HUES6 (cell line): ENCODE measurements around the gene RASSF10.

Source experiments
- H3K27ac ChIP-seq: 2 replicates; pipeline ENCODE4 v1.7.0; 2013; ENCODE audit warnings: low read depth, mild to moderate bottlenecking, low read length, inconsistent platforms
- H3K27me3 ChIP-seq: 2 replicates; pipeline ENCODE4 v1.6.1; 2013; ENCODE audit warnings: low read length; ENCODE audit not compliant: control insufficient read depth, insufficient read depth
- H3K36me3 ChIP-seq: 2 replicates; pipeline ENCODE4 v1.6.1; 2013; ENCODE audit warnings: low read length; ENCODE audit not compliant: control insufficient read depth, insufficient read depth
- H3K4me1 ChIP-seq: 2 replicates; pipeline ENCODE4 v1.6.1; 2013; ENCODE audit warnings: low read length; ENCODE audit not compliant: control insufficient read depth, insufficient read depth
- H3K4me3 ChIP-seq: 2 replicates; pipeline ENCODE4 v1.5.1; 2013; ENCODE audit warnings: low read depth, low read length
- H3K9ac ChIP-seq: one replicate; pipeline ENCODE4 v1.6.1; 2013; ENCODE audit warnings: mild to moderate bottlenecking, low read length
- H3K9me3 ChIP-seq: 2 replicates; pipeline ENCODE4 v1.6.1; 2013; ENCODE audit warnings: low read depth, low read length; ENCODE audit not compliant: control insufficient read depth, insufficient read depth

The RASSF10 gene

DNA sequence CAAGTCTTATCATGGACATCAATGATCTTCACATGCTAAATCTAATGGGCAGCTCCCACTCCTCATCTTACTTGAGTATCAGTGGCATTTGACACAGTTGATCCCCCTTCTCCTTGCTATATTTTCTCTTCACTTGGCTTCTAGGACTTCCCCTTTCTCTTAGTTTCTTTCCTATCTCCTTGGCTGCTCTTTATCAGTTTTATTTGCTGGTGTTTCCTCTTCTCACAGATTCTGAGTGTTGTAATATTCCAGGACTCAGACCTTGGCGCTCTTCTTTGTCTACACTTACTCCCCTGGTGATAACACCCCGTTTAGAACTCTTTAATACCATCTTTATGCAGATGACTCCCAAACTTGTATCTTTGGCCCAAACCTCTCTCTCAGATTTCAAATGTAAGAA lies 33.9 kb upstream of the RASSF10 start:
- Histone ChIP-seq H3K4me3 (no peak overlapping the region), H3K36me3 (no peaks in the 10 kb centered on the region), H3K9ac (no peak overlapping the region), H3K4me1 (peaks cover 2% of the 10 kb centered on the region), H3K9me3 (no peaks in the 10 kb centered on the region), H3K27ac (no peak overlapping the region), H3K27me3 (no peaks in the 10 kb centered on the region)

GRCh38 chr11:12979928-12980689 lies 29.0 kb upstream of the RASSF10 start:
- H3K27ac ChIP-seq, result no peak overlapping the region
- no peaks in the 10 kb centered on the region for H3K27me3 ChIP-seq
- H3K36me3 ChIP-seq, result no peaks in the 10 kb centered on the region
- peaks cover 6% of the 10 kb centered on the region for H3K4me1 ChIP-seq
- H3K9me3 ChIP-seq, result no peaks in the 10 kb centered on the region
- H3K4me3 ChIP-seq, result no peak overlapping the region
- H3K9ac ChIP-seq, result no peak overlapping the region

DNA sequence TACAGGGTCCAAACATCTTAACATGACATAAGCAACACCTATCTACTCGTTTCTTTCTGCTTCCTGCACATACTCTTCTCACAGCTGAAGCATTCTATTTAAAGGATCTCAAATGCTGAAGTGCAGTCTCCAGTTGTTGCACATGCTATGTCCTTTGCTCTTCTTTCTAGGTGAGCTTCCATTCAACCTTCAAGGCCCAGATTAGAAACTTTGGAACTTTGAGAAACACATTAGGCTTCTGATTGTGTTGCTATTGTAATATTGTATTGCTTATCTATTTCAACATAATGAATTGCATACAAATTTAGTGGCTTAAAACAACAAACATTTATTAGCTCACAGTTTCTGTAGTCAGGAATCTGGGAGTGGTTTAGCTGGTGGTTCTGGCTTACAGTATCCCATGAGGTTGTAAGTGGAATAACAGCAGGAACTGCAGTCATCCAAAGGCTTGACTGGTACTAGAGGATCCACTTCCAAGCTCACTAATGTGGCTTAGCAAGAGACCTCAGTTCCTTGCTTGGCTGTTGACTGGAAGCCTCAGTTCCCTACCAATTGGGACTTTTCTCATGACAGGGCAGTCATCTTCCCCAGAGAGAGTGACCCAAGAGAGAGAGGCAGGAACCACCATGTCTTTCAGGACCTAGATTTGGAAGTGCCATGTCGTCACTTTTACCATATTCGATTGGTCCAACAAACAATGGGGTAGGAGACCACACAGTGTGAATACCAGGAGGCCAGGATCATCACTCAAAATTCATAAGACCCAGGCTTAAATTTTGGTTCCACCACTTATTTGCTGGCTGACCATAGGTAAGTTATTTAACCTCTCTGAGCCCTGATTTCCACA lies 27.2 kb upstream of the RASSF10 start:
- no peak overlapping the region for H3K4me3 ChIP-seq
- H3K4me1 ChIP-seq, result peaks cover 6% of the 10 kb centered on the region
- no peaks in the 10 kb centered on the region for H3K9me3 ChIP-seq
- no peaks in the 10 kb centered on the region for H3K27me3 ChIP-seq
- H3K27ac ChIP-seq, result no peak overlapping the region
- no peak overlapping the region for H3K9ac ChIP-seq
- H3K36me3 ChIP-seq, result no peaks in the 10 kb centered on the region

GRCh38 chr11:12983336-12983735 lies 25.8 kb upstream of the RASSF10 start:
- Histone ChIP-seq H3K27me3 (no peaks in the 10 kb centered on the region), H3K9me3 (no peaks in the 10 kb centered on the region), H3K9ac (no peak overlapping the region), H3K27ac (no peak overlapping the region), H3K4me3 (no peak overlapping the region), H3K4me1 (peaks cover 6% of the 10 kb centered on the region), H3K36me3 (no peaks in the 10 kb centered on the region)

- no peaks in the 10 kb centered on the region for H3K9me3 ChIP-seq
- peaks cover 4% of the 10 kb centered on the region; the same call in 1 of the 2 replicates for H3K4me1 ChIP-seq
- no peak overlapping the region for H3K9ac ChIP-seq
- no peaks in the 10 kb centered on the region for H3K36me3 ChIP-seq
- H3K27ac ChIP-seq, result no peak overlapping the region
- H3K27me3 ChIP-seq, result no peaks in the 10 kb centered on the region
- no peak overlapping the region for H3K4me3 ChIP-seq
Measured at GRCh38 chr11:12986194-12986898, 22.8 kb upstream of the RASSF10 start.

- H3K36me3 ChIP-seq, result no peaks in the 10 kb centered on the region
- no peak overlapping the region for H3K27ac ChIP-seq
- no peaks in the 10 kb centered on the region for H3K27me3 ChIP-seq
- H3K4me3 ChIP-seq, result no peak overlapping the region
- H3K9me3 ChIP-seq, result no peaks in the 10 kb centered on the region
- peaks cover 4% of the 10 kb centered on the region; the same call in 1 of the 2 replicates for H3K4me1 ChIP-seq
- H3K9ac ChIP-seq, result no peak overlapping the region
Measured at GRCh38 chr11:12989428-12990161, 19.5 kb upstream of the RASSF10 start.

DNA sequence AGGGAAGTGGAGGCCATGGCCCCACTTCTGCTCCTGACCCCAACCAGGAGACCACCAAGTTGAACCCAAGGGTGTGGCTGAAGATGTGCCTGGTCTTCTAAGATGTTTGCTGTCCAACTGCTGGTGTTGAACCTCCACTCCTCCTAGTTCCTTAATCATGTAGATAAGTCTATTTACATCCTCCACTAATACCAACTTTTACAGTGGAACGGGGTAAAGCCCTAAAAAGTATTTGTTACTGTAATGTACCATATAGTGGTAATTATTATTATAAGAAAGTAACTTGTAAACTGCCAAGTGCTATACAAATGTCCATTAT lies 19.0 kb upstream of the RASSF10 start:
- no peaks in the 10 kb centered on the region for H3K27me3 ChIP-seq
- no peaks in the 10 kb centered on the region for H3K36me3 ChIP-seq
- no peak overlapping the region for H3K4me3 ChIP-seq
- no peak overlapping the region for H3K27ac ChIP-seq
- H3K9me3 ChIP-seq, result no peaks in the 10 kb centered on the region
- H3K9ac ChIP-seq, result no peak overlapping the region
- peaks cover 4% of the 10 kb centered on the region; the same call in 1 of the 2 replicates for H3K4me1 ChIP-seq

DNA sequence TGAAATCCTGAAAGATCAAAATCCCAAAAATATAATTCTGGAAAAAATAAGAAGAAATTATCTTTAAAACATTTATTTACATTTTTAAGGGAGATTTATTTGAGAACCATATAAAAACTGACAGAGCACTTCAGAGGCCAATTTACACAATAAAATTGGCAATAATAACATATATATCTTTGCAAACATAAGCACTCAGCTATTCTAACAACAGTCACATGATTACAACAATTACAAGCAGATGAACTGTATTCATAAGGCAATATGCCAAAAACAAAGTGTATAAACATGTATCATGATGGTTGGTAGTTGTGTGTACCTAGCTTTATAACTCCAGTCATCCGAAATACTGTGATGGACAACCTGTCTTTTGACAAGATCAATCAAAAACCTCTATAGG lies 17.7 kb upstream of the RASSF10 start:
- peaks cover 4% of the 10 kb centered on the region; the same call in 1 of the 2 replicates for H3K4me1 ChIP-seq
- H3K4me3 ChIP-seq, result no peak overlapping the region
- H3K27ac ChIP-seq, result no peak overlapping the region
- H3K27me3 ChIP-seq, result no peaks in the 10 kb centered on the region
- no peak overlapping the region for H3K9ac ChIP-seq
- H3K9me3 ChIP-seq, result no peaks in the 10 kb centered on the region
- H3K36me3 ChIP-seq, result no peaks in the 10 kb centered on the region

- H3K4me1 ChIP-seq, result peaks cover 4% of the 10 kb centered on the region; the same call in 1 of the 2 replicates
- H3K27me3 ChIP-seq, result no peaks in the 10 kb centered on the region
- no peak overlapping the region for H3K9ac ChIP-seq
- no peaks in the 10 kb centered on the region for H3K36me3 ChIP-seq
- no peak overlapping the region for H3K27ac ChIP-seq
- no peaks in the 10 kb centered on the region for H3K9me3 ChIP-seq
- H3K4me3 ChIP-seq, result no peak overlapping the region
Measured at GRCh38 chr11:12993626-12994025, 15.5 kb upstream of the RASSF10 start.

DNA sequence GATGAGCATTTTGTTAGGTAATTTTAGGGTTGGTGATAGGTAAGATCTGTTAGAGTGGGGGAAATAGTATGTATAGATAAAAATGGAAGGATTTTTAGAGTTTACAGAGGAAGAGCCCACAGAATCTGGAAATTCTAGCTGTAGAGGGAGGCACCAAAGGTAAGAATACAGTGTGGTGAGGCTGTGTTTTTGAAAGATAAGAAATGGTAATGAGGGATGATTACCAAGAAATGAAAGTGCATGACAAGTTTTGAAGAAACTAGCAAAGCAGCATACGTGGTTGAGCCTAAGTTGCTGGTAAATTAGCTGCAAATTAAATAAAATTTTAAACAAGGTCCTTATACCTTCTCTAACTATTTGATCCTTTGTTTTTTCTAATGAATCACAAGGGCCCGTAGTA lies 14.6 kb upstream of the RASSF10 start:
- H3K9ac ChIP-seq, result no peak overlapping the region
- peaks cover 2% of the 10 kb centered on the region; the same call in 1 of the 2 replicates for H3K4me1 ChIP-seq
- no peaks in the 10 kb centered on the region for H3K27me3 ChIP-seq
- no peak overlapping the region for H3K4me3 ChIP-seq
- no peak overlapping the region for H3K27ac ChIP-seq
- no peaks in the 10 kb centered on the region for H3K9me3 ChIP-seq
- no peaks in the 10 kb centered on the region for H3K36me3 ChIP-seq
